ENCODE data around the gene APBA2. TPM values are rescaled to one million over a fixed set of nuclear protein-coding genes. Genes with fewer than 3 reads are reported as not detected.

Gene APBA2
- total and polyA plus RNA-seq, 11 donors: 0.16 to 1.3 (median 0.40) TPM; not detected in 2

- H3K27me3 ChIP-seq: no peaks in the 10 kb centered on the region
- H3K4me1 ChIP-seq: no peaks in the 10 kb centered on the region
- no peak for TF ChIP-seq POLR2A (IDR thresholded peaks at IDR 0.05)
- intact Hi-C loops (cut with DNase I): no loop called here
- no peak for ATAC-seq
- H3K36me3 ChIP-seq: no peaks in the 10 kb centered on the region
- WGBS, 4 donors: 75 to 82% (median 79%) methylated on average over 5 of the region's 5 CpGs
- no peak overlapping the region for H3K27ac ChIP-seq
- peaks cover 0 to 11% (median 0%) of the 10 kb centered on the region in 12 donors for H3K9me3 ChIP-seq
- H3K4me3 ChIP-seq: no peak overlapping the region
- DNase-seq: no peak
These were observed 186.7 kb downstream of the APBA2 start for GRCh38 chr15:29072444-29072843.

GRCh38 chr15:29074045-29074444, 188.3 kb downstream of the APBA2 start:
- Histone ChIP-seq H3K27ac (no peak overlapping the region), H3K9me3 (peaks cover 0 to 8% (median 0%) of the 10 kb centered on the region in 12 donors), H3K27me3 (no peaks in the 10 kb centered on the region), H3K4me1 (no peaks in the 10 kb centered on the region), H3K36me3 (no peaks in the 10 kb centered on the region), H3K4me3 (no peak overlapping the region)
- 64 to 66% (median 65%) methylated on average over 4 of the region's 4 CpGs for WGBS, 4 donors
- no peak for DNase-seq
- intact Hi-C loops (cut with DNase I): no loop called here
- ATAC-seq: no peak
- no peak for TF ChIP-seq POLR2A (IDR thresholded peaks at IDR 0.05)
- TF ChIP-seq CTCF (IDR thresholded peaks at IDR 0.05): no peak

- intact Hi-C loops (cut with DNase I): no loop called here
- no peaks in the 10 kb centered on the region for H3K4me1 ChIP-seq
- no peaks in the 10 kb centered on the region for H3K36me3 ChIP-seq
- no peaks in the 10 kb centered on the region for H3K9me3 ChIP-seq
- H3K27me3 ChIP-seq: no peaks in the 10 kb centered on the region
- WGBS, 4 donors: 79 to 86% (median 84%) methylated on average over 10 of the region's 10 CpGs
- no peak for ATAC-seq
- no peak overlapping the region for H3K27ac ChIP-seq
- no peak for TF ChIP-seq CTCF (IDR thresholded peaks at IDR 0.05)
- no peak for TF ChIP-seq POLR2A (IDR thresholded peaks at IDR 0.05)
- no peak overlapping the region for H3K4me3 ChIP-seq
- no peak for DNase-seq
These were observed 192.8 kb downstream of the APBA2 start for GRCh38 chr15:29078541-29078940.

- Histone ChIP-seq H3K9me3 (peaks cover 0 to 5% (median 0%) of the 10 kb centered on the region in 12 donors), H3K36me3 (no peaks in the 10 kb centered on the region), H3K27ac (no peak overlapping the region), H3K4me1 (no peaks in the 10 kb centered on the region), H3K27me3 (no peaks in the 10 kb centered on the region), H3K4me3 (no peak overlapping the region)
- WGBS, 4 donors: 85 to 92% (median 89%) methylated on average over 5 of the region's 5 CpGs
- DNase-seq: no peak
- no peak for ATAC-seq
- no peak for TF ChIP-seq CTCF (IDR thresholded peaks at IDR 0.05)
- no peak for TF ChIP-seq POLR2A (IDR thresholded peaks at IDR 0.05)
- intact Hi-C loops (cut with DNase I): no loop called here
These were observed 193.7 kb downstream of the APBA2 start for GRCh38 chr15:29079479-29079878.

GRCh38 chr15:29081781-29082180, 196.0 kb downstream of the APBA2 start:
- WGBS, 4 donors: 92 to 95% (median 93%) methylated on average over 9 to 10 of the region's 10 CpGs
- H3K4me3 ChIP-seq: no peak overlapping the region
- intact Hi-C loops (cut with DNase I): loop anchor here in 1 of 10 donors (10.0 kb wide), 1 partner anchor 63 kb away; no protein-coding TSS in a partner anchor
- H3K36me3 ChIP-seq: no peaks in the 10 kb centered on the region
- H3K27me3 ChIP-seq: no peaks in the 10 kb centered on the region
- ATAC-seq (no peak), DNase-seq (no peak)
- no peaks in the 10 kb centered on the region for H3K4me1 ChIP-seq
- H3K27ac ChIP-seq: no peak overlapping the region
- TF ChIP-seq POLR2A (IDR thresholded peaks at IDR 0.05) (no peak), CTCF (IDR thresholded peaks at IDR 0.05) (no peak)
- peaks cover 0 to 12% (median 0%) of the 10 kb centered on the region in 12 donors for H3K9me3 ChIP-seq

Data from heart left ventricle (tissue), 16 donors.